Muscle of back (tissue), 11 donors: ENCODE results near the gene PKP1. TPM values are rescaled to one million over a fixed set of nuclear protein-coding genes. Genes with fewer than 3 reads are reported as not detected.

Source experiments
- DNase-seq, 3 donors: peaks; one replicate each; pipeline versions ENCODE4 v3.0.0 to v3.0.0-alpha.2; 2013
- polyA plus RNA-seq, 10 donors: library from polyadenylated mRNA; unstranded; fragments of 120-200 nt; gene quantifications; one replicate each; pipeline ENCODE4 v1.2.1, GENCODE V29; 2013; ENCODE audit not compliant: insufficient read length in 10 of 10

Gene PKP1
- polyA plus RNA-seq, 10 donors: 1.4 to 49.6 (median 4.0) TPM

GRCh38 chr1:201279313-201279712, 4.0 kb upstream of the PKP1 start:
- peak in 2 of 3 donors; percentile 45 to 70 for DNase-seq

- no peak for DNase-seq
These were observed 2.4 kb upstream of the PKP1 start for GRCh38 chr1:201280884-201281283.

GRCh38 chr1:201281573-201281972, 1.7 kb upstream of the PKP1 start:
- DNase-seq: peak in 1 of 3 donors; percentile 21

GRCh38 chr1:201282216-201282615, 1.1 kb upstream of the PKP1 start:
- no peak for DNase-seq

GRCh38 chr1:201283836-201284553, 689 bp downstream of the PKP1 start:
- DNase-seq: peak in 1 of 3 donors; percentile 39

- no peak for DNase-seq
These were observed 1.3 kb downstream of the PKP1 start for GRCh38 chr1:201284636-201285035.

GRCh38 chr1:201285846-201286245, 2.5 kb downstream of the PKP1 start:
- DNase-seq: no peak

- DNase-seq: no peak
These were observed 3.1 kb downstream of the PKP1 start for GRCh38 chr1:201286445-201286844.

GRCh38 chr1:201288007-201288406, 4.7 kb downstream of the PKP1 start:
- no peak for DNase-seq

GRCh38 chr1:201288765-201289164, 5.5 kb downstream of the PKP1 start:
- DNase-seq: no peak

- DNase-seq: no peak
These were observed 7.2 kb downstream of the PKP1 start for GRCh38 chr1:201290551-201290950.

GRCh38 chr1:201291916-201292315, 8.6 kb downstream of the PKP1 start:
- no peak for DNase-seq

- DNase-seq: no peak
These were observed 11.6 kb downstream of the PKP1 start for GRCh38 chr1:201294876-201295275.

- no peak for DNase-seq
These were observed 12.0 kb downstream of the PKP1 start for GRCh38 chr1:201295346-201295745.

GRCh38 chr1:201295861-201296260, 12.6 kb downstream of the PKP1 start:
- no peak for DNase-seq

- no peak for DNase-seq
These were observed 13.0 kb downstream of the PKP1 start for GRCh38 chr1:201296352-201296751.

- no peak for DNase-seq
These were observed 15.4 kb downstream of the PKP1 start for GRCh38 chr1:201298396-201299381.

- DNase-seq: no peak
These were observed 16.7 kb downstream of the PKP1 start for GRCh38 chr1:201299968-201300367.

- no peak for DNase-seq
These were observed 17.3 kb downstream of the PKP1 start for GRCh38 chr1:201300641-201301040.

GRCh38 chr1:201302163-201303152, 19.2 kb downstream of the PKP1 start:
- no peak for DNase-seq

- DNase-seq: no peak
These were observed 20.8 kb downstream of the PKP1 start for GRCh38 chr1:201304126-201304525.

- no peak for DNase-seq
These were observed 22.5 kb downstream of the PKP1 start for GRCh38 chr1:201305815-201306214.
